Posterior cingulate gyrus (tissue), 11 donors: ENCODE measurements around the gene HOXD13.

Source experiments
- DNase-seq, 10 donors: peaks; one replicate each; pipeline versions ENCODE4 v3.0.0 to v3.0.0-alpha.2; 2020 to 2021; ENCODE audit warnings: mixed read lengths in 3 of 10
- intact Hi-C: fragments of 100-400 bp; cut with DNase I; formaldehyde crosslinking; loops from one replicate; pipeline ENCODE4 v1.15.1; 2023

The HOXD13 gene

GRCh38 chr2:176103742-176104315 is 11.3 kb downstream of the HOXD13 start:
- peak in 1 of 10 donors; percentile 49 for DNase-seq
- intact Hi-C loops: no loop called here

- intact Hi-C loops: no loop called here
- DNase-seq: peak in 1 of 10 donors; percentile 49
These were observed 12.0 kb downstream of the HOXD13 start for GRCh38 chr2:176104316-176105077.

GRCh38 chr2:176105078-176105729 is 12.7 kb downstream of the HOXD13 start:
- intact Hi-C loops: no loop called here

GRCh38 chr2:176105730-176106580 is 13.4 kb downstream of the HOXD13 start:
- peak in 1 of 10 donors; percentile 59 for DNase-seq
- intact Hi-C loops: no loop called here

More at GRCh38 chr2:176105078-176105729, 12.7 kb downstream of the HOXD13 start:
- peak in 1 of 10 donors; percentile 52 for DNase-seq

- peak in 2 of 10 donors; percentile 54 to 84 for DNase-seq
- intact Hi-C loops: no loop called here
These were observed 14.3 kb downstream of the HOXD13 start, which contains the start of gene HOXD11 for GRCh38 chr2:176106581-176107539. HOXD11 (plus strand) TSS chr2:176107280; CDS start chr2:176107356, 76 bp downstream.

- intact Hi-C loops: no loop called here
- DNase-seq: peak in 2 of 10 donors; percentile 58 to 66
These were observed 15.2 kb downstream of the HOXD13 start for GRCh38 chr2:176107731-176108181.

GRCh38 chr2:176109192-176109901 is 16.8 kb downstream of the HOXD13 start:
- intact Hi-C loops: no loop called here
- DNase-seq: no peak

- DNase-seq: no peak
- intact Hi-C loops: no loop called here
These were observed 17.4 kb downstream of the HOXD13 start for GRCh38 chr2:176109946-176110345.

- DNase-seq: no peak
- intact Hi-C loops: no loop called here
These were observed 18.1 kb downstream of the HOXD13 start for GRCh38 chr2:176110415-176111308.

- intact Hi-C loops: no loop called here
- DNase-seq: peak in 1 of 10 donors; percentile 48
These were observed 18.8 kb downstream of the HOXD13 start for GRCh38 chr2:176111309-176111663.

- intact Hi-C loops: no loop called here
- peak in 1 of 10 donors; percentile 59 for DNase-seq
These were observed 19.4 kb downstream of the HOXD13 start for GRCh38 chr2:176111846-176112374.

- intact Hi-C loops: no loop called here
- peak in 1 of 10 donors; percentile 66 for DNase-seq
These were observed 20.1 kb downstream of the HOXD13 start for GRCh38 chr2:176112375-176113302.

GRCh38 chr2:176114120-176114929 is 21.8 kb downstream of the HOXD13 start:
- peak in 1 of 10 donors; percentile 53 for DNase-seq
- intact Hi-C loops: no loop called here

- intact Hi-C loops: no loop called here
These were observed 22.6 kb downstream of the HOXD13 start for GRCh38 chr2:176114930-176115625.

More at GRCh38 chr2:176114930-176115625, 22.6 kb downstream of the HOXD13 start:
- DNase-seq: peak in 1 of 10 donors; percentile 52
